K562 (cell line): Measurements from ENCODE around the gene CTNNA3. TPM values are rescaled to one million over a fixed set of nuclear protein-coding genes. Genes with fewer than 3 reads are reported as not detected.

Experiments used
- ATAC-seq: fragments of 200-7000 bp; cut with Tn5 transposase; 3 replicates; pipeline ENCODE4 v1.9.1; 2020; ENCODE audit warnings: moderate library complexity
- BruUV-seq: library from RNA; stranded (reverse); fragments of 400-500 nt; replicated peaks from 2 replicates; lab custom pipeline; 2021; lab: Mats Ljungman, UMichigan
- CTCF ChIA-PET: fragments of 300-600 bp; formaldehyde crosslinking; extraction: SDS; loops from one replicate; lab custom pipeline; 2021; ENCODE audit warnings: low intra/inter-chr PET ratio; lab: Yijun Ruan, JAX
- POLR2A ChIA-PET: fragments of 300-600, 350-650 bp; sonication (Branson Sonifier 250); formaldehyde crosslinking; extraction: SDS; loops from one replicate; lab custom pipeline; 2021; ENCODE audit warnings: antibody characterized with exemption, inconsistent platforms; lab: Yijun Ruan, JAX
- DNase-seq, 4 experiments: peaks; one replicate each; pipeline versions ENCODE4 v3.0.0 to v3.0.0-alpha.2; 2011 to 2018; ENCODE audit warnings: low spot score in 3 of 4, mixed read lengths in 3 of 4; ENCODE audit errors: extremely low read depth in 1 of 4
- FAIRE-seq: peaks from 2 replicates; lab custom pipeline; 2011; peaks lifted over from hg19 to GRCh38; lab: Jason Lieb, UNC
- H2AFZ ChIP-seq: 2 replicates; pipeline ENCODE4 v1.6.0; 2011; ENCODE audit warnings: low read depth, low read length, control low read depth, inconsistent platforms
- H3K27ac ChIP-seq: fragments of 200-600 bp; 3 replicates; pipeline ENCODE4 v1.8.0; 2011; ENCODE audit warnings: low read depth, mild to moderate bottlenecking, control low read depth, inconsistent platforms, low read length, moderate library complexity, mixed read lengths; ENCODE audit errors: extremely low read depth
- H3K27me3 ChIP-seq, 2 experiments: fragments of 300-600 bp in 1 of 2; 2 replicates in 1 of 2; 3 replicates in 1 of 2; pipeline versions ENCODE4 v1.6.0 to v1.8.0; 2011; ENCODE audit warnings: inconsistent platforms in 2 of 2, low read length in 2 of 2, mild to moderate bottlenecking in 1 of 2, mixed read lengths in 1 of 2, moderate library complexity in 1 of 2; ENCODE audit not compliant: control insufficient read depth in 2 of 2, insufficient read depth in 2 of 2
- H3K36me3 ChIP-seq: fragments of 300-600 bp; 3 replicates; pipeline ENCODE4 v1.8.0; 2011; ENCODE audit warnings: mild to moderate bottlenecking, low read length, inconsistent platforms; ENCODE audit not compliant: control insufficient read depth, insufficient read depth
- H3K4me1 ChIP-seq, 2 experiments: fragments of 200-600 bp in 1 of 2; replicated peaks in 1 of 2; 2 replicates in 1 of 2; 3 replicates in 1 of 2; pipeline versions ENCODE4 v1.5.1 to v1.8.0; 2011; ENCODE audit warnings: inconsistent platforms in 2 of 2, low read length in 2 of 2, mild to moderate bottlenecking in 1 of 2, mixed read lengths in 1 of 2, moderate library complexity in 1 of 2; ENCODE audit not compliant: control insufficient read depth in 2 of 2, insufficient read depth in 2 of 2
- H3K4me2 ChIP-seq: 2 replicates; pipeline ENCODE4 v1.6.1; 2011; ENCODE audit warnings: low read length, control low read depth, inconsistent platforms, mixed read lengths; ENCODE audit not compliant: insufficient read depth
- H3K4me3 ChIP-seq: fragments of 200-600 bp; sonication (generic), shearing (Covaris generic); 2 replicates; pipeline ENCODE4 v1.5.1; 2016; ENCODE audit warnings: control low read depth, inconsistent platforms
- H3K79me2 ChIP-seq: fragments of 200-600 bp; 3 replicates; pipeline ENCODE4 v1.8.0; 2011; ENCODE audit warnings: low read length, inconsistent platforms; ENCODE audit not compliant: control insufficient read depth, insufficient read depth
- H3K9ac ChIP-seq, 2 experiments: 2 replicates each; pipeline versions ENCODE4 v1.6.0 to v1.6.1; 2011; ENCODE audit warnings: low read depth in 2 of 2, low read length in 2 of 2, control low read depth in 1 of 2, inconsistent platforms in 1 of 2, mild to moderate bottlenecking in 1 of 2, mixed read lengths in 1 of 2; ENCODE audit not compliant: insufficient read depth in 1 of 2
- H3K9me1 ChIP-seq: one replicate; pipeline ENCODE4 v1.6.0; 2011; ENCODE audit warnings: inconsistent platforms, mild to moderate bottlenecking, low read length, moderate library complexity; ENCODE audit not compliant: control insufficient read depth, insufficient read depth
- H3K9me3 ChIP-seq: replicated peaks from 2 replicates; pipeline ENCODE4 v1.5.1; 2011; ENCODE audit warnings: low read depth, low read length, inconsistent platforms; ENCODE audit not compliant: control insufficient read depth, insufficient read depth
- H4K20me1 ChIP-seq: replicated peaks from 2 replicates; pipeline ENCODE4 v1.6.1; 2011; ENCODE audit warnings: low read length, inconsistent platforms, mixed read lengths; ENCODE audit not compliant: control insufficient read depth, insufficient read depth
- BHLHE40 ChIP-seq: IDR thresholded peaks from 2 replicates; pipeline ENCODE4 v1.6.1; 2011; ENCODE audit warnings: low read length, improper control_type of control experiment
- FOXK1 ChIP-seq: sonication (generic); formaldehyde crosslinking; IDR thresholded peaks from 2 replicates; pipeline ENCODE4 v1.8.0; 2022; ENCODE audit warnings: missing genetic modification reagents, mild to moderate bottlenecking, borderline replicate concordance
- KDM2B ChIP-seq: fragments of 250-450 bp; sonication (Bioruptor Pico); IDR thresholded peaks from 2 replicates; pipeline ENCODE4 v1.8.0; 2021; ENCODE audit warnings: mild to moderate bottlenecking, moderate library complexity
- MYC ChIP-seq, 2 experiments: fragments of 250-450 bp in 1 of 2; sonication (Bioruptor Pico) in 1 of 2; IDR thresholded peaks; 2 replicates each; pipeline versions ENCODE4 v1.5.1 to v1.6.1; 2012 to 2021; ENCODE audit warnings: low read depth in 2 of 2, borderline replicate concordance in 1 of 2, improper control_type of control experiment in 1 of 2, low read length in 1 of 2, mild to moderate bottlenecking in 1 of 2, moderate library complexity in 1 of 2
- PYGO2 ChIP-seq: fragments of 450-650 bp; IDR thresholded peaks from 2 replicates; pipeline ENCODE4 v1.6.1; 2016; ENCODE audit warnings: mild to moderate bottlenecking, missing genetic modification characterization, moderate library complexity, missing compliant biosample characterization
- SOX6 ChIP-seq: fragments of 450-650 bp; IDR thresholded peaks from 2 replicates; pipeline ENCODE4 v1.6.1; 2014; ENCODE audit warnings: mild to moderate bottlenecking
- SUPT5H ChIP-seq: fragments of 450-650 bp; IDR thresholded peaks from 2 replicates; pipeline ENCODE4 v1.6.1; 2016
- TGIF2 ChIP-seq: sonication (generic); formaldehyde crosslinking; IDR thresholded peaks from 2 replicates; pipeline ENCODE4 v1.8.1; 2022; ENCODE audit warnings: mild to moderate bottlenecking, missing genetic modification reagents, moderate library complexity
- ZC3H4 ChIP-seq: sonication (generic); formaldehyde crosslinking; IDR thresholded peaks from 2 replicates; pipeline ENCODE4 v1.9.0; 2021; ENCODE audit warnings: missing genetic modification reagents, borderline replicate concordance
- ZNF140 ChIP-seq: fragments of 250-450 bp; sonication (Bioruptor Pico); IDR thresholded peaks from 2 replicates; pipeline ENCODE4 v1.8.0; 2021; ENCODE audit warnings: moderate library complexity, mild to moderate bottlenecking, inconsistent platforms
- ZNF444 ChIP-seq: fragments of 250-450 bp; sonication (Bioruptor Pico); IDR thresholded peaks from 2 replicates; pipeline ENCODE4 v1.4.0; 2020; ENCODE audit warnings: mild to moderate bottlenecking, moderate library complexity
- WGBS: fragments of 100-300 bp; shearing (Covaris generic); methylation state at CpG from one replicate; pipeline ENCODE4 v1.1.6; 2016; ENCODE audit warnings: low coverage, mixed read lengths; ENCODE audit not compliant: insufficient coverage; ENCODE audit errors: missing lambda C conversion rate; 5-methylcytosine and 5-hydroxymethylcytosine counted together
- in situ Hi-C: fragments of 300-500 bp; cut with MboI; formaldehyde crosslinking; loops from 4 replicates; pipeline ENCODE4 v1.15.0; 2018; ENCODE audit warnings: inconsistent platforms, mixed read lengths
- intact Hi-C: fragments of 100-400 bp; cut with micrococcal nuclease; formaldehyde crosslinking; loops from 2 replicates; pipeline ENCODE4 v1.14.2; 2022
- polyA plus RNA-seq, 8 experiments: library from polyadenylated mRNA; depleted of rRNA in 4 of 8; stranded (reverse) in 5 of 8; unstranded in 3 of 8; fragments of >200 nt; fragmentation: Nextera tagmentation in 2 of 8; fragmentation: Illumina TruSeq in 1 of 8; extraction: Ambion mirVana in 2 of 8; extraction: Trizol in 1 of 8; gene quantifications; 2 replicates each; pipeline versions ENCODE4 v1.2.1 to v1.2.3, GENCODE V29; 2011 to 2014; ENCODE audit warnings: inconsistent platforms in 1 of 8, missing spikeins in 1 of 8
- total RNA-seq, 7 experiments: library from RNA; depleted of rRNA in 6 of 7; stranded (reverse); fragments of >200 nt in 6 of 7; fragmentation: Illumina TruSeq in 2 of 7; extraction: Trizol in 2 of 7; gene quantifications; 2 replicates each; pipeline versions ENCODE4 v1.2.1 to v1.2.3, GENCODE V29; 2011 to 2021; ENCODE audit warnings: low replicate concordance in 1 of 7
- TF ChIP-seq, protein P1 (sequence below): IDR thresholded peaks from 2 replicates; pipeline ENCODE4 v1.6.1; 2011; ENCODE audit warnings: borderline replicate concordance, low read depth, mild to moderate bottlenecking, moderate library complexity, low read length; ENCODE audit not compliant: insufficient read depth, poor library complexity, severe bottlenecking

The CTNNA3 gene
- total and polyA plus RNA-seq, 9 of the 15 experiments (the other 6 are each of a cell fraction or from before 2014, with no cell fraction given), result 0.04 TPM; not detected in 8

DNA sequence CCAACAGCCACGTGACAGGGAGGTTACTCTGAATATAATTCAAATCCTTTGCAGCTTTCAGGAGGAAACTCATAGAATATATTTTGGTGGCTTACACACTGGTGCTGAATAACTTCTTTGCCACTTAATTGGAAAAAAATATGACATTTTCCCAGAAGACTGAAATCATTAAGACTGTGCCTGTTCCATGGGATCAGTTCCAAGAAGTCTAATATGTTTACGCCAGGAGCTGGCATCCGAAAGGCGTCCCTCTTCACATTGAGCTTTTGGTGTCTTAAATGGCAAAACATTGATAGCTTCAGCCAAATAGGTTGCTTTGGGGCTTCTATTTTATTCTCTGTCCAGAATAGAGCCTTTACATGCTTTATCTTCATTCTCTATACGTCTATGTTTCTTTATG is 1687.8 kb downstream of the CTNNA3 start:
- Histone ChIP-seq H3K27me3 (no peaks in the 10 kb centered on the region), H3K36me3 (no peaks in the 10 kb centered on the region), H3K4me3 (no peak overlapping the region), H3K4me2 (no peak overlapping the region), H3K9me3 (no peaks in the 10 kb centered on the region), H4K20me1 (no peaks in the 10 kb centered on the region), H3K4me1 (no peaks in the 10 kb centered on the region), H3K27ac (no peak overlapping the region), H3K79me2 (no peaks in the 10 kb centered on the region), H2AFZ (no peak overlapping the region), H3K9me1 (no peaks in the 10 kb centered on the region), H3K9ac (no peak overlapping the region)
- POLR2A ChIA-PET, result no interaction called here
- CTCF ChIA-PET, result no interaction called here
- in situ Hi-C loops, result no loop called here
- intact Hi-C loops, result no loop called here
- no peak for ATAC-seq
- no peak for FAIRE-seq
- no TSS peak for BruUV-seq
- 2% methylated on average over 5 of the region's 5 CpGs for WGBS
- no peak for TF ChIP-seq FOXK1 (CRISPR knock-in tag)
- TF ChIP-seq SUPT5H, result no peak
- no peak for TF ChIP-seq SOX6
- no peak for TF ChIP-seq ZNF444 (CRISPR knock-in tag)
- no peak for TF ChIP-seq MYC (IDR thresholded peaks at IDR 0.05; ENCODE audit: low read depth, low read length)
- no peak for TF ChIP-seq MYC (CRISPR knock-in tag; IDR thresholded peaks at IDR 0.05; ENCODE audit: borderline replicate concordance, low read depth)
- no peak for TF ChIP-seq ZNF140
- TF ChIP-seq PYGO2, result no peak
- no peak for TF ChIP-seq TGIF2 (CRISPR knock-in tag)
- TF ChIP-seq KDM2B (CRISPR knock-in tag), result no peak
- no peak for TF ChIP-seq ZC3H4
- TF ChIP-seq, protein P1, sequence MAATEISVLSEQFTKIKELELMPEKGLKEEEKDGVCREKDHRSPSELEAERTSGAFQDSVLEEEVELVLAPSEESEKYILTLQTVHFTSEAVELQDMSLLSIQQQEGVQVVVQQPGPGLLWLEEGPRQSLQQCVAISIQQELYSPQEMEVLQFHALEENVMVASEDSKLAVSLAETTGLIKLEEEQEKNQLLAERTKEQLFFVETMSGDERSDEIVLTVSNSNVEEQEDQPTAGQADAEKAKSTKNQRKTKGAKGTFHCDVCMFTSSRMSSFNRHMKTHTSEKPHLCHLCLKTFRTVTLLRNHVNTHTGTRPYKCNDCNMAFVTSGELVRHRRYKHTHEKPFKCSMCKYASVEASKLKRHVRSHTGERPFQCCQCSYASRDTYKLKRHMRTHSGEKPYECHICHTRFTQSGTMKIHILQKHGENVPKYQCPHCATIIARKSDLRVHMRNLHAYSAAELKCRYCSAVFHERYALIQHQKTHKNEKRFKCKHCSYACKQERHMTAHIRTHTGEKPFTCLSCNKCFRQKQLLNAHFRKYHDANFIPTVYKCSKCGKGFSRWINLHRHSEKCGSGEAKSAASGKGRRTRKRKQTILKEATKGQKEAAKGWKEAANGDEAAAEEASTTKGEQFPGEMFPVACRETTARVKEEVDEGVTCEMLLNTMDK, result no peak
- TF ChIP-seq BHLHE40, result no peak
- no peak for DNase-seq
